ENCODE measurements around the gene SPRR1A.

GRCh38 chr1:153023109-153023508 is 39.2 kb downstream of the SPRR1A start:
- no peak for TF ChIP-seq KDM4B (CRISPR knock-in tag; IDR thresholded peaks at IDR 0.05)
- TF ChIP-seq KLF6 (CRISPR knock-in tag; IDR thresholded peaks at IDR 0.05): no peak
- no peak for TF ChIP-seq USF2 (IDR thresholded peaks at IDR 0.05; ENCODE audit: low read depth, low read length)
- TF ChIP-seq USF2 (CRISPR knock-in tag; IDR thresholded peaks at IDR 0.05; ENCODE audit: borderline replicate concordance): no peak
- no peak for TF ChIP-seq GATA4 (IDR thresholded peaks at IDR 0.05; ENCODE audit: borderline replicate concordance, low read depth)
- TF ChIP-seq PTBP1 (IDR thresholded peaks at IDR 0.05; ENCODE audit: low read depth, low read length, poor library complexity, severe bottlenecking): no peak
- no peak for TF ChIP-seq TFAP4 (IDR thresholded peaks at IDR 0.05; ENCODE audit: borderline replicate concordance, low read depth)
- no peak for TF ChIP-seq ZBTB26 (CRISPR knock-in tag; IDR thresholded peaks at IDR 0.05; ENCODE audit: borderline replicate concordance)
- no peak for TF ChIP-seq TARDBP (CRISPR knock-in tag; IDR thresholded peaks at IDR 0.05)
- TF ChIP-seq MAFK (conservative IDR thresholded peaks at IDR 0.05 in 1 of 2, IDR thresholded peaks at IDR 0.05 in 1 of 2; ENCODE audit: low read length in 2 of 2): no peak
- TF ChIP-seq POLR2A (IDR thresholded peaks at IDR 0.05; ENCODE audit: insufficient read depth in 1 of 2, low read depth in 2 of 2, low read length in 2 of 2): no peak
- no peak for TF ChIP-seq CENPT (CRISPR knock-in tag; IDR thresholded peaks at IDR 0.05; ENCODE audit: low read depth)
- TF ChIP-seq CEBPB (IDR thresholded peaks at IDR 0.05; ENCODE audit: borderline replicate concordance, low read depth, low read length): no peak

Data from HepG2 (cell line).